Stimulated activated CD8-positive, alpha-beta memory T cell treated with anti-CD3 and anti-CD28 coated beads, Interleukin-12 subunit alpha, Interleukin-12 subunit beta, amount 100 ng/mL, for 24 hours (primary cell): ENCODE results near the gene ARIH2.

ENCODE experiments used
- DNase-seq: peaks from one replicate; pipeline ENCODE4 v3.0.0-alpha.2; 2020; ENCODE audit errors: extremely low read depth

ARIH2 gene

DNA sequence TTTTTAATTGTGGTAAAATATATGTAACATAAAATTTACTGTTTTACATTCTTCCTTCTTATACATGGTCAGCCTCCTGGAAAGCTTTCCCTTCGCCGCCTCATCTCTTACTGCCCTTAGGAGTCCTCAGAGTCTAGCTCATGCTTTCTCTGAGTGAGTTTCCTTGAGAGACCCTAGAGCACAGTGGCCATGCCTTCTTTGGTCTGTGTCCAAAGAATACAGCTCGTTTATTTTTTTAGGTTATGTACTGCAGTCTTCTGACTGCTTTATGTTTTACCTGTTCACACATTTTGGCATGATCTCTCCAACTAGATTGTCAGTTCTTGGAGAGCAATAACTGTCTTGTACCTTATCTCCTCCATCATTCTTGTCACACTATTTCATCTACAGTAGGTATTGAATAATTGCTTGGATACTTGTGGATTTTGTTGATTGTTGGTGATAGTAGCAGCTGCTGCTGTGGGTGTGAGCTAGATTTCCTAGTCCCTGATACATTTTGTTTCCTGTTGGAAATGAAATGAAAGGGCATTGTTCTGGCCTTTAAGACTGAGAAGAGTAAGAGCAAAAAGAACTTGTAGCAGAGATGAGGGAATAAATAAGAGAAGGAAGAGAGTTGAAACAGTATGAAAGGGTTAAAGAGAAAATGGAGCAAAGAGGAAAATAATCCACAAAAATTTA is 10.9 kb downstream of the ARIH2 start:
- no peak for DNase-seq

DNA sequence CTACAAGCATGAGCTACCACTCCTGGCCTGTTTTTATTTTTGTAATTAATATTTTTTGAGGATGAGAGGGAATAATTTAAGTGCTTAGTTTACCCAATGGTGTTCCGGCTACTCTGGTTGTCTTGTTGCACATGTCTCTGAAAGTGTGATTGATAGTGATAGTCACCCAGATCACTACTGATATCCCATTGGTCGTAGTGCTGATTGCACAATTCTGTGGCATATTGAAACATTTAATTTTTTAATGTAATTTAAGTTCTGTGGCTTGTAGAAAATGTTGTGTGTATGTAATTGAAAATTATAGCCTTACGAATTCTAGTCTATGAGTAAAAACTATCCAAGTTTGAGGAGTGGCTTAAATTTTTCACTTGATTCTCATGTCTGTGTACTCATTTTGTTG is 11.9 kb downstream of the ARIH2 start:
- DNase-seq = no peak

DNA sequence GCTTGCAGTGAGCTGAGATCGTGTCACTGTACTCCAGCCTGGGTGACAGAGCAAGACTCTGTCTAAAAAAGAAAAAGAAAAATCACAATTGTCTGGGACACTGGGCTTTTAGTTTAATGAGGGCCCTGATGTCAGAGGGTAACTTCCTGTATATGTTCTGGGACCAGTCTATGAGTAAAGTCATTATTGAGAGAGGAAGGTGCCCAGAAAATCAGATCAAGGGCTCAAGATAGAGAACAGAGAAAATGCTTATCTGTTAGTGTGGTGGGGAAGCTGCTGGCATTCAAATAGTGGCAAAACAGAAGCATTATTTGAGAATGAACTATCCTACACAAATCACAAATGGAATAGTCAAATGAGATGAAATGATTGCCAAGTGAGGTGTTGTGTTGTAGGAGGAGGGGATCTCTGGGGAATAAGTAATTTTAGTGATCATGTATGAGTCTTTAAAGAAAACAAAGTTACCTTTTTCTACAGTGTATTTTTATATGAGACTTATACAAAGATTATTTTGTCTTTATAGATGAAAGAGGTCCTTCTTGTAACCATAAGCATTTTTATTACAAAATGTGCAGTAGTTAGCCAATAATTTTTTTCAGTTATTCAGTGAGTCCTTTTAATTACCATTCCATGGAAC is 13.4 kb downstream of the ARIH2 start:
- DNase-seq = no peak

DNA sequence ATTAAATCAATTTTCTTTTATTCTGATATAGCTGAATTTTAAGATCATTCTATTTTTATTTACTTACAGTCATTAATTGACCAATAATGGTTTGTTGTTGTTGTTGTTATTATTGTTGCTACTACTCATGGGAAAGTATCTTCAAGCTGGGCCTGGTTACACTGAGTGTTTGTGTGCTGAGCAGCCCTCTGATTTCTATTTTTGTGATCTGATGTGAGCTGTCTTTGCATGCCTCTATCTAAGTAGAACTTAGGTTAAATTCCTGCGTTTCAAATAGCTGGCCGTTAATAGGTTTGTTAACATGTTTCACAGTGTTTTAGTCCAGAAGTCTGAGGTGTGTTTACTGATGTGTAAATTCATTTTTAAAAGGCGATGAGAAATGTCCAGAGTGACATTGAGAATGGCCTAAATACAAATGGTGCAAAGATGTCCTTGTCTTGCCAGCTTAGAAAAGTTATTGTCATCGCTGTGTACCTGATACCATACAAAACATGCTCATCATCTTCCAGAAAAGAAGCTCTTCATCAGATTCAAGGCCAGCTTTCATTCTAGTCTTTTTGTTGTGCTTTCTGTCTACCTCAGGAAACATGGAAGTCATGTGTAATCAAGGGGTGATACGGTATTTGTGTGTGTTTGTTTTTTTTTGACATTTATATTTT is 15.8 kb downstream of the ARIH2 start:
- DNase-seq = no peak

DNA sequence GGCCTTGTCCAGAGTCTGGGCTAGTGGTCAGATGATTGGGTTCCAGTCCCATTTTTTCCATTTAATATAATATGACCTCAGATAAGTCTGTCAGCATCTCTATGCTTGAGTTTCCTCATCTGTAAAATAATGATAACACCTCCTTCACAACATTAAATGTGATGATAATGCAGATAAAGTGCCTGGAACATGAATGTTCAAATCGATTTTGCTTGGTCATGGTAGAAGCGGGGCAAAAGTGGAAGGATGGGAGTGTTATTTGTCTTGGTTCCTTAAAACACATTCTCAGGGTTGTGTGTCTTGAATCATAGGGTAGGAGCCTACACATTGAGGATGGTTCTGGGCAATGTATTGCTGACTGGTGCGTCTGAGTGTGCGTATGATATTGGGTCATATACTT is 16.9 kb downstream of the ARIH2 start:
- no peak for DNase-seq

DNA sequence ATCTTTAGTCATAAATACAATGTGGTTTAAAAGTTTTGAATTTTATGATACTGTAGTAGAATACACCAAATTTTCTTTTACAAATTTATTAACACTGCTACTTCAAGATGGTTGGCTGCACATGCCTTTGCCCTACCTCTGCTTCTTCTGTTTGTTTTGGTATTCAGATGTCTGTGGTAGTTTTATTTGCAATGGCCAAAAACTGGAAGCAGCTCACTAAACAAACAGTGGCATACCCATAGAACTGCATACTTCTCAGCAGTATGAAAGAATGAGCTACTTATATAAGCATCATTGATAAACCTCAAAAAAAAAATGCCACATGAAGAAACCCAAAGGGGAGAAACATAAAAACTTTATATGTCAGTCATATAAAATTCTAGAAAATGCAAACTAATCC is 19.5 kb downstream of the ARIH2 start:
- DNase-seq = no peak

DNA sequence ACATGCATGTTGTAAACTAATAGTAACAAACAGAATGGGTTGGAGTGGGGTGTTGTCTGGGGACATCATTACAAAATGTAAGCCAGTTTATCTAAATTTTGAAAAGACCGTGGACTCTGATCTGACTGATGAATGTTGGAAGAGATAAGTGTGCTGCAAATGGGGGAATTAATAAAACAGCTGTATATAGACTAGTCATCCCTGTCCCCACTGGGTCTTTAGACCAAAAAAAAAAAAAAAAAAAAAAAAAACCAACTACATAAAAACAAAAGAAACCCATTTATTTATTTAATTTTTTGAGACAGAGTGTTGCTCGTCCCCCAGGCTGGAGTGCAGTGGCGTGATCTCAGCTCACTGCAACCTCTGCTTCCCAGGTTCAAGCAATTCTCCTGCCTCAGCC is 20.0 kb downstream of the ARIH2 start:
- DNase-seq = no peak

DNA sequence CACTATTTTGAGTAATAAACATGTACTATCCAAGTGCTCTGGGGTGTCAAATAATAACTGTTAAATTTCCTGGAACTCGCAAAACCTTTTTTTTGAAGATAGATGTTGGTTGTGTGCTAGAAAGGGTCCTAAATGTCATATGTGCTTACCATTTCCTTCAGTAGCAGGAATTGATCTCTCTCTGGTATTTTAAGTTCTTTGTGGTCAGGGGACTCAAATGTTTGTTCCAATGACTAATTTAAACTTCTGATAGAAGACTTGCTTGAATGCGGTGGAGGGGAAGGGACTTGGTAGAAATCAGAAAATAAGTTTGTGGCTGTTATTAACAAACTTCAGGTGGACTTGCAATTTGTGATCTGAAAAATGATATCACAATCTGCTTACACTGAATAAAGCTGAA is 26.8 kb downstream of the ARIH2 start:
- no peak for DNase-seq

DNA sequence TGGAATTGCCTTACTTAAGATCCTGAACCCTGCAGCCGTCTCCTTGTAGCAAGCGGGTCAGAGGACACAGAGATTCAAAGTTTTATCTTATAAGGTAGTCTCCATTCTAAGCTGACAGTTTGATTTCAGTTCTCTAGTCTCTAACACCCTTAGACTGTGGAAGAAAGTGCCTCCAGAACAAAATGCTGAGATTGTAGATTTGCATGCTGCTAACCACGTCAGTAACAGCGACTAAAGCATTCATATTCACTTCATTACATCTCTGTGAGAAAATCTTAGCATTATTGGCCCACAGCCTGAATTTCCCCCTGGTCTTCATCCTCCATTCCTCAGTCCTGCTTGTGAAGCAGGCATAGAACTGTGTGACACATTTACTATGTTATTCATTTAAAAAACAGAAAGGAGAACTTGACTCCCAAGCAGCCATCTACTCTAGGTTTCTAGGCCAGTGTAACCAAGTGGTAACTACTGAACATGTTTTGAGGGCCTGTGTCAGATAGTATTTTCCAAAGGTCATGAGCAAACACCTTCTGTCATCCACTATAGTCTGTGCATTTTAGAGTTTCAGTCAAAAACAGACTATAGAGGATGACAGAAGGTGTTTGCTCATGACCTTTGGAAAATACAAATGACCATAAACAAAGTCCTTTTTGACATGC is 27.4 kb downstream of the ARIH2 start:
- no peak for DNase-seq

DNA sequence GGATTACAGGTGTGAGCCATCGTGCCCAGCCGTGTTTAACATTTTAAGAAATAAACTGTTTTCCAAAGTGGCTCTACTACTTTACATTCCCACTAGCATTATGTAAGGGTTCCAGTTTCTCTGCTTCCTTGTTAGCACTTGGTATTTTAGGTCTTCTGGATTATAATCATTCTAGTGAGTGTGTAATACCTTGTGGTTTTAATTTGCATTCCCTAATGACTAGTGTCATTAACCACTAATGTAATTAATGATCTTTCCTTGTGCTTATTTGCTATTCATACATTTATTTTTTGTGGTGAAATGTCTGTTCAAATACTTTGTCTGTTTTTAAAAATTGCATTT is 30.7 kb downstream of the ARIH2 start:
- DNase-seq = no peak

DNA sequence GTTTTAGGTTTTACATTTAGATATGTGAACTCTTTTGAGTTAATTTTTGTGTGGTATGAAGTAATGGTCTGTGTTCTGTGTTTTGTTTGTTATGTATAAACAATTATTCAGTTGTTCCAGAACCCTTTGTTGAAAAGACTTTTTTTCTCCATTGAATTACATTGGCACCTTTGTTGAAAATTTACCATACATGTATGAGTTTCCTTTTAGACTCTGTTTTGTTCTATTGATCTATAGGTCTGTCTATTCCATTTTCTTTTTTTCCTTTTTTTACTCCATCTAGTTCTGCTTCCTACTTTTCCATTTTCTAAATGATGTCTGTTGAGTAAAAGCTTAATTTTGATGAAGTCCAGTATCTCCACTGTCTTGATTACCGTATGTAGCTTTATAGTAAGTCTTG is 31.4 kb downstream of the ARIH2 start:
- DNase-seq = no peak

DNA sequence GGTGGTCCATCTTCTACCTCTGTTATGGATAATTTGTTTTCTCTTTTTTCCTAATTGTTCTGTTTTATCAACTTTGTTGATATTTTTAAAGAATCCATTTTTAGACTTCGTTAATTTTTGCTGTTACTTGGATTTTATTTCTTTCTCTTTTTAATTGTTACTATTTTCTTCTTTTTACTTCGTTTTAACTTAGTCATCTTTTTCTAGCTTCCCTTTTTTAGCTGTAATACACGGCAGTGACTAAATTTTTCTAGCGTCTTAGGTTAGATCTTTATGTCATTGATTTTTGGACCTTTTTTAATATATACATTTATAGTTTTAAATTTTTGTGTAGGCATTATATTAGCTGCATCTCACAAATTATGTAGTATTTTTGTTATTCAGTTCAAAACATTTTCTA is 33.1 kb downstream of the ARIH2 start:
- DNase-seq = no peak

DNA sequence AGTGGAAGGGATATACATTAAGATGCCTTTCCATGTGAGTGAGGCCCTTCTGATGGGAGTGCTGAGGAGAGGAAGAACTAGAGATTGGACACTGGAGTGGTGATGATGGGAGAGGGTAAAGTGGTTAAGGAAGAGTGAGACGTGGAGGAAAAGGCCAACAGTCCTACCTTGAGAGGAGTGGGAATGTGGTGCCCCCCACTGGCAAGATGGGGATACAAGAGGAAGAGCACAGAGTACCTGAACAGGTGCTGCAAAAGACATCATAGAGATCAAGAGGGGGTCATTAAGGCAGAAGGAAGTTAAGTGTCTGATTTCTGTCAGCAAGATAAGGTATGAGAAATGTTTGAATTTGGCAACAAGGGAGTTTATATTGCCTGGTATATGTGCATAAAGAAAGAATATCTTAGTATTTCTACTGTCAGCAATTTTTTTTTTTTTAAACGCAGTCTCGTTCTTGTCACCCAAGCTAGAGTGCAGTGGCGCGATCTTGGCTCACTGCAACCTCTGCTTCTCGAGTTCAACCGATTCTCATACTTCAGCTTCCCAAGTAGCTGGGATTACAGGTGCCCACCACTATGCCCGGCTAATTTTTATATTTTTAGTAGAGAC is 34.0 kb downstream of the ARIH2 start:
- peak; percentile 5 for DNase-seq

DNA sequence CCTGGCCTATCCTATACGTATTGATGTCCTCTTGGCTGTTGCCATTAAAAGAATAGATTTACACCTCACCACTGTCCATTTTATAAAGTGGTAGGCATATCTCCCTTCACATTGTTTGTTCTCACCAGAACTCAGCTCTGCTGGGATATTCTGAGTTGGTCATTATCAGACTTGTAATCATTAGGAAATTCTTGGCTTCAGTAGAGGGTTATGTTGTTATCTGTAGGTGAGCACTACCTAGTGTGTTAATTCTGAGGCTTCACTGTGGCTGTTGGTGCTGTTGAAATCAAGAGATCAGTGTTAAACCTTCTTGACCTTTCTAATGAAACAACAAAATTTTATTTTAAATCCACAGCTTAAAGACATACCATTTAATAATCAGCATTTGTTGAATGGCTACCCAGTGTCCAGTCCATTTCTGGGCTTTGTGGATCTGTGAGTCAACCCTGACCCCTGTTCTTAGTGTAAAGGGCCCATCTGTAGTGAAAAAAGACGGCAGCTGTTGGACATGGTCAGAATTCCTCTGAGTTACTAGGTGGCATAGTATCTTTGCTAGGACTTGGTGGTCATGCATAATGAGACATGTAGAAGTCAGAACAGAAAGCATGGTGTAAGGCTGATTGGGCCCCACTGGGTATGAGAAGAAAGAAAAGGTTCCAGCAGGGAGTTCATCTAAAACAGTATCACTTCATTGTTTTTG is 38.5 kb downstream of the ARIH2 start:
- DNase-seq = no peak

DNA sequence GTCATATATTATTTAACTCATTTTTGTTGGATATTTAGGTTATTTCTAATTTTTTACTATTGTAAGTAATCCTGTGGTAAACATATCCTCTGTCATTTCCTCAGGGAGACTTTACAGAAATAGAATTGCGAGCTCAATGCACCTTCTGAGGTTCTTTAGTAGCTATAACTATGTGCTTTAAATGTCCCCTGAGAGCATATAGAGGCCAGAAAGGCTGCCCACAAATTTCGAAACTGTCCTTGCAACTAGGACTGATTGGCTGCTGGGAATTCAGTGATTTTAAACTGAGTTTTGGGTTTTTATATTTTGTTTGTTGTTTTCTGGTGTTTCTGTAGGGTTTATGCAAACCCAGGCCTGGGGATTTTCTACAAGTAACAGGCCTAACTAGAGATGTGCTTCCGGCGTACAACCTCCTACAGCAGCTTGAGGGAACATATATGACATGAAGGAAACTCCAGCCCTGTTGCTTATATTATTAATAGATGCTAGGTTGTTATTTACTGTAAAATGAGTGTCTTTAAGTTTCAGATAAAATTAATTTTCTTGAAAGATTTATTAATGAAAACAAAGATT is 42.3 kb downstream of the ARIH2 start:
- no peak for DNase-seq

DNA sequence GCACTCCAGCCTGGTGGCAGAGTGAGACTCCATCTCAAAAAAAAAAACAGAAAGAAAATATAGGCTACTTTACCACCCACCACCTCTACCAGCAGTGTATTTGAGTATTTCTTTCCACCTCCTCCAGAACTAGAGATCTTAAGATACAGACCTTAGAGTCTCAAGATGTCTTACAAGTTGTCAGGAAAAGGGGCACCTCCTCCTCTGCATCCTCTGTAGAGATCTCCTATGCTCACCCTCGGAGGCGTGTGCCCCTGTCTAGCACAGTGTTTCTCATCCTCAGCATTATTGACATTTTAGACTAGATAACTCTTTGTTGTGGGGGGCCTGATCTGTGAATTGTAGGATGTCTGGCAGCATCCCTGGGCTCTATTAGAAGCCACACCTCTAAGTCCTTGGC is 43.7 kb downstream of the ARIH2 start:
- no peak for DNase-seq

DNA sequence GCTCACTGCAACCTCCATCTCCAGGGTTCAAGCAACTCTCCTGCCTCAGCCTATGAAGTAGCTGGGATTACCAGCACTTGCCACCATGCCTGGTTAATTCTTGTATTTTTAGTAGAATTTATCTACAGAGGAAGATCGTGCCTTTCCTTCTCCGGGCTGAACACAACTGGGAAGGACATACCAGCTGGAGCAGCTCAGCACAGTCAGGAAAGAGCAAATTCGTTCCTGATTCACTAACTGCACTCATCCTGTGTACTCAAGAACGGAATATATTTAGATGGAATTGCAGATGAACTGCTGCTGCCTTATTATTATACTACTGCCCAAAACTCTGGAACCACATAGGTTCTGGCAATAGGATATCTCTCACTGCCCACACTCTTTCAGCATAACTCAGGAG is 44.3 kb downstream of the ARIH2 start:
- DNase-seq = no peak

DNA sequence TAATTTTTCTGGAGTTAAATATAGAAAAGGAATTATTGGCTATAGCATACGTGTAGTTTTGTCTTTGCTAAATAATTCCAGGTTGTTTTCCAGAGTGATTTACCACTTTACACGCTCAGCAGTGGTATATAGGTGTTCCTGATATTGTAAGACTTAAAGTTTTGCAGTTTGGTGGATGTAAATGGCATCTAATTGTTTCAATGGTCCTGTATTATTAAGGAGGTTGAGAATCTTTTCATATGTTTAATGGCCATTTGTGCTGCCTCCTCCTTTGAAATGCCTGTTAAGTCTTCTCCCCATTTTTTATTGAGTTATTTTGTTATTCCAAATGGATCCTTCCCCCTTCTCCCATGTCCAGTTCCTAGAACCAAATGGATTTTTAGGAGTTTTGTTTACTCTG is 44.9 kb downstream of the ARIH2 start:
- DNase-seq = no peak

DNA sequence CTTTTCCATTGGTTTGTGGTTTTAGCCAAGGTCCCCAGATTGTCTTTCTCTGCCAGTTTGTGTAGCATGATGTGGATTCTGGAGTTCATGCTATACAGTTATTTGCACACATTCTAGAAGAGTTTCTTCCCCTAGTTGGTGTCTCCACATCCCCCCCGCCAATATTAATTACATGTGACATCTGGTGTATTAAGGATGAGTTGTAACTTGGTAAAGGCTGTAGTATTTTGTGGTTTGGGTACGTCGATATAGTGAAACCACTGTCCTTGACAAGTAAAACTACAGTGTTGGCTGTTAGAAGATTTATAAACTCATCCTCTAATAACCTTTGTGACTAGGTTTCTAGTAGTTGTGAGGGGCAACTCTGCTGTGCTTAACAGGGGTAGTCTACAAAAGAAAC is 47.7 kb downstream of the ARIH2 start:
- DNase-seq = no peak

DNA sequence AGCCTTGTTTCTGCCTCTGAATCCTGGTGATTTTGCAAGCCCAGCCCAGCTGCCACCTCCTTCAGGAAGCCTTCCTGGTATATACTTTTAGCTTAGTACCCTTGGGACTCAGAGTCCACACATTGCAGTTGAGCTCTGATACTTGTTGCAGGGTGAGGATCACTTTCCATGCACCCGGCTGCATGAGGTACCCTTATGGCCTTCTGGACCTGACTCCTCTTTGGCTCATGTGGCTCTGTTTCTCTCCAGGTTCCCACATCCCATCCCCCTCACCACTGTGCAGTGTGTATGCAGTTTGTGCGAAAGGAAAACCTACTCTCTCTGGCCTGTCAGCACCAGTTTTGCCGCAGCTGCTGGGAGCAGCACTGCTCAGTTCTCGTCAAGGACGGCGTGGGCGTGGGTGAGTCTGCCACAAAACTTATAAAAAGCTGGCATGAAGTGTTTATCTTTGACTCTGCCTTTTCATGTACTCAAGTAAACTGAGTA is 48.3 kb downstream of the ARIH2 start:
- DNase-seq = no peak

DNA sequence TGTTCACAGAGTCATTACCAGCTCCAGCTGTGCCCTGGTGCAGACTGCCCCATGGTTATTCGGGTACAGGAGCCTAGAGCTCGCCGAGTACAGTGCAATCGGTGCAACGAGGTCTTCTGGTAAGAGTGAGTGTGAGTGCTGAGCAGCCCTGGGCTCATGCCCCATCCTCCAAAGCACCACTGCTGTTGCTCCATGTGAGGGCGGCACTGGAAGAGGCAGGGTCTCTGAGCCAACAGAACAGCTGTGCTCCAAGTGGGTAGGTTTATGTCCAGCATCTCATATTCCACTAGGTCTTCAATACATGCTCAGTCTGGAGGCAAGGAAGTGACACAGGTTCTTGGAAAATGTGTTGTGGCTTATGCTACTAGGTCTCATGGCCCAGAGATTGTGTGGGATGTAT is 51.9 kb downstream of the ARIH2 start:
- no peak for DNase-seq
